ENCODE results near the gene CUEDC1.

CUEDC1 gene

DNA sequence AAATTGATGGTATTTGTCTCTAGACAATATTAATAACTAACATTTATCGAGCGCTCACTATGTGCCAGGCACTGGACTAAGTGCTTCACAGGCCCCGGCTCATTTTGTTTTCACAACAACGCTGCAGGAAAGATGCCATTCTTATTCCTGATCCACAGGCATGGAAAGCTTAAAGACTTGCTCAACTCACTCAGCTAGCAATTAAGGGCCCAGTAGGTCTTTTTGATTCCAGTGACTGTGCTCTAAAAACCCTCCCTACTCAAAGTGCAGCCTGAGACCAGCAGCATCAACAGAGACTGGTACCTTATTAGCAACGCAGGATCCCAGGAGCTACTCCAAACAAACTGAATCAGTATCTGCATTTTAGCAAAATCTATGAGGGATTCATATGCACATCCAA lies 35.3 kb downstream of the CUEDC1 start:
- no peak overlapping the region for H3K4me3 ChIP-seq (ENCODE audit: low read depth, low read length)

- H3K4me3 ChIP-seq (ENCODE audit: low read depth, low read length), result no peak overlapping the region
Observed at GRCh38 chr17:57918017-57918895, 37.0 kb downstream of the CUEDC1 start.

DNA sequence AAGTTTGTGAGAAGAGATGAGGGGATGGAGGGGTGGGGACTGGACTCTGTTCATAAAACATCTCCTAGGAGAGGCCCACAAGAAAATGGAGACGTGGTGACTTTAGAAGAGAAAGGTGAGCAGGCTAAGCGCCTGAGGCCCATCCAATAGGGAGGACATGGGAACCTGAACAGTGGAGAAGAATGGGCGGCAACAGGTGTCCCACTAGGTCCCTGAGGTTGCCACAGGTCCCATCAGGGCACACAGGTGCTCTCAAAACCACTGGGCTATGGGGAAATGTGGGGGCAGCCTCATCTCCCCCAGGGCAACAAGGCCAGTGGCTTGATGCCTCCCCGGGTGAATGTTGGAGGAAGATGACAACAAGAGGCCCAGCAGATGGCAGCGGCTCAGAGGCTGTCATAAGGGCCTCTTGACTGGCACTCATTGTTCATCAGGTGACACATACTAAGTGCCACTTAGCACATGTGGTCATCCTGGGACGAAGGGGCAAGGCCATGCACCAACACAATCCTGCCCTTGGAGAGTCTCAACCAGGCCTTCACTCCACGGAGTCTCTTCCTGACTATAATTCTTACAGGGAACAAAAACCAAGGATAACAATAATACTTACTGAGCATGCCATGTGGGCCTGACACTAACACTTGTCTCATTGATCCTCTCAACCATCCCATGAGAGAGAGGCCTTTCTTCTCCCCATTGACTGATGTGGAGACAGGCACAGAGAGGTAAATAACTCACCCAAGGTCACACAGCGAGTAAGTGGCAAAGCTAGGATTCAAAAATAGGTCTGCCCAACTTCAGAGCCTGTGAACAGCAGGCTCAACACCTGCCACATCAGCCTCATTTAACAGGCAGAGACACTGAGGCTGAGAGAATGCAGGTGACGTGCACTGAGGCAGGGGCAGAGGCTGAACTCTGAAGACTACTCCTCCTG lies 38.0 kb downstream of the CUEDC1 start:
- H3K4me3 ChIP-seq (ENCODE audit: low read depth, low read length), result no peak overlapping the region

DNA sequence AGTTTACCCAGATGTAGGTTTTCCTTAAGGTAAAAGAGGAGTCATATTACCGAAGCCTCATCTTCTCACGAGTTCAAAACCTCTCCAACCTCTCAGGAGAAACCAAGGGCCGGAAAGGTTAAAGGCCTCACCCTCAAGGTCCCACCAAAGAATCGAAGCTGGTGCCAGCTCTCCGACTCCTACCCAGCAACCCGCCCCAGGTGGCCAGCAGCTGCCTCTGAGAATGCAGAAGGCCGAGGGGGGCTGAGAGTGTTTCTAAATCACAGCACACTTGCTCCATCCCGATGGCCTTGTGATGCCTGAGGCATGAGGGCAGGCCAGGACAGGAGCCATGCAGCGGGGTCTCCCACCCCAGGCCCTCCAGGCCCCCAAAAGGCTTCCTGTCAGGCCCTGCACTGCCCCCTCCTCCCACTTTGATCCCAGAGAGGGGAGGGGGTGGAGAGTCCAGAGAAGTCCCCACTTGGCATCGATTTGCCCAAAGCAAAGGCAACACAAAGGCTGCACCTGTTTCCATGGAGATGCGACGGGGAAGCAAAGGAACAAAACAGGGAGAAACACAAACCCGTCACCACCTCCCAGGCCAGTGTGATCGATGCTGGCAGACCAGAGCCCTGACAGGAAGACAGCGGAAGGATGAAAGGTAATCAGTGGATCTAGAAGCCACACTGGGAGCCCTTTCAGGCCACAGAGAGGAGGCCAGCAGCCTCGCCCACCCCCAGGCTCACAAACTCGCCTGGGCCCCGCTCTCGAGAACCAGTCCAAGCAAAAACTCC lies 39.0 kb downstream of the CUEDC1 start:
- no peak overlapping the region for H3K4me3 ChIP-seq (ENCODE audit: low read depth, low read length)

- H3K4me3 ChIP-seq (ENCODE audit: low read depth, low read length), result no peak overlapping the region
Observed at GRCh38 chr17:57915544-57915943, 39.7 kb downstream of the CUEDC1 start.

DNA sequence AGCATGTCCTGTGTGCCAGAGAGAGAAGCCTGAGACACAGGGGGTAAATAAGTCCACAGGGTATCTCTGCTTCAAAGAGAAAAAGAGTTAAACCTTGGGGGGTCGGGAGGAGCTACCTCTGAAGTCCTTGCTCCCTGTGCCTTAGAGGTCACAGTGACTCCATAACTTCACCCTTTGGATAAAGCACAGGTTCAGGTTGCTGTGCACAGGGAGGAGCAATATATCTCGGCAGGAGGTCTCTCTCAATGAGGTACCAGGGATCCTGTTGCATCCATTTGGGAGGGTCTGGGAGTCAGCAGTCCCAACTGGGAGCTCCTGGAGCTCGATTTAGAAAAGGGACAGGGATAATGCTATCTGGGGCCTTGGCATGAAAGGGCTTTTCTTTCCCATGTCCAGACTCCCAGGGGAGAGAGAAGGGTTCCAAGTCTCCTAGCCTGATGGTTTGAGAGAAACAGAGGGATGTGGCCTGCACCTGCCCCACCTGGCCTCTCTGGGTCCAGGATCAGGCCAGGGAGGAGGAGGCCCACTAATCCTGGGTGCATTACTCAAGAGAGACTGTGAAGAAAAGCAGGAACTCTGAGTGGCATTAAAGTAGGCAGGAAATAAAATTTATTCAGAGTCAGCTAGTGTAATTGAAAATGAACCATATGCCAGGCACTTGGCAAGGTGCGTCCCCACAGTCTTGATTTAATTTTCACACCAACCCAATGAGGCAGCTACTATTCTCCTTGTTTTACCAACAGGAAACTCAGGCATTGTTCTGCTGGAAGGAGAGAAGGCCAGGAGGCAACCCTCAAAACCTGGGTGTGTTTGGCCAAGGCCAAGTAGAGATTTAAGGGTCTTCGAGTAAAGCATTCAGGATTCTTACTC lies 40.7 kb downstream of the CUEDC1 start:
- H3K4me3 ChIP-seq (ENCODE audit: low read depth, low read length), result no peak overlapping the region

GRCh38 chr17:57913575-57914272 lies 41.5 kb downstream of the CUEDC1 start:
- no peak overlapping the region for H3K4me3 ChIP-seq (ENCODE audit: low read depth, low read length)

DNA sequence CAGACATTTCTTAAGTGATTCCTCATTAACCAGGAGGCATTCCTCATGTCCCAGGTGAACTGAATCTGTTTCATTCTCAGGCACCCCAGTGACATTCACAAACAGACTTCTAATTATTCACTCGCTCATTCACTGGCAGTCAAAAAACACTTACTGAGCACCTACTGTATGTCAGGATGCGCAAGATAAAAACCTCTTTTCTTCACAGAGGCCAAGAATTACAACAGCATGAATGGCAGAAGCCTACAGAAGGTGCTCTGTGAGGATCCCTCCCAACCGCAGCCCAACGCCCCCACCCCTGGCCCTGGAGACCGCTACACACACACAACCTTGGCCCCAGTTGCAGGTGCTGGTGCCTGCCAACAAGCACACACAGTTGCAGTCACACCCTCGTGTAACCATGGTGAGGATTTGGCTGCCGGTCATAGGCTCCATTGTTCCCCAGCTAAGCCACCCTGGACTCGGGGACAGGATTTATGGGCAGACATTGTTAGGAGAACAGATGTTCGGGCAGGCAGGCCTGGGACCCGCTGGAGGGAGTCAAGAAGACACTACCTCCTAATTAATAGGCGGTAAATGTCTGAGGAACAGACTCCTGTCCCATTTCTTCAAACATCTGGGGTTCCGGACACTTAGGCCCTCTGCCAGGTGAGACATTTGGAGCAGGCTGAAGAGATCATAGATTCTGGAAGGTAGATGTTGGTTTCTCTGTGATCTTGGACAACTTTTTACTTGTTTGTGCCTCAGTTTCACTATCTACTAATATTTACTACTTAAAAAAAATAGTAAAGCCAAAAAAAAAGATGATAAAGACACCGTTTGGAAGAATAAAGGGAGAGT lies 43.2 kb downstream of the CUEDC1 start:
- no peak overlapping the region for H3K4me3 ChIP-seq (ENCODE audit: low read depth, low read length)

- no peak overlapping the region for H3K4me3 ChIP-seq (ENCODE audit: low read depth, low read length)
Observed at GRCh38 chr17:57910462-57911420, 44.5 kb downstream of the CUEDC1 start.

GRCh38 chr17:57909551-57909950 lies 45.7 kb downstream of the CUEDC1 start:
- H3K4me3 ChIP-seq (ENCODE audit: low read depth, low read length), result no peak overlapping the region

GRCh38 chr17:57908278-57908677 lies 46.9 kb downstream of the CUEDC1 start:
- H3K4me3 ChIP-seq (ENCODE audit: low read depth, low read length), result no peak overlapping the region

DNA sequence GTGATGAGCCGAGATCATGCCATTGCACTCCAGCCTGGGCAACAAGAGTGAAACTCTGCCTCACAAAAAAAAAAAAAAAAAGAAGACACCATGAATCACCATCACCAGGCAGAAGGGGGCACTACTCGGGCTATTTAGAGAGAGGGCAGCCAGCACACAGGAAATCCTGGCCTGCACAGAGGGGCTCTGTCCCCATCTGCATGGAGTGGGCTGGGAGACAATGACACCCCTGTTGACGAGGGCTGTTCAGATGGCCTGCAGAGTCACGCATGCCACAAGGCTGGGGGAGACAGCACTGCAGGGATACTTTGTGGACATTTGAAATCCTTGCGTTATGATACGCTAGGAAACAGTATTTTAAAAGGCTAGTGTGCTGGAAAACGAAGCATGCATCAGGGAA lies 48.3 kb downstream of the CUEDC1 start:
- no peak overlapping the region for H3K4me3 ChIP-seq (ENCODE audit: low read depth, low read length)

- no peak overlapping the region for H3K4me3 ChIP-seq (ENCODE audit: low read depth, low read length)
Observed at GRCh38 chr17:57905875-57906455, 49.2 kb downstream of the CUEDC1 start.

DNA sequence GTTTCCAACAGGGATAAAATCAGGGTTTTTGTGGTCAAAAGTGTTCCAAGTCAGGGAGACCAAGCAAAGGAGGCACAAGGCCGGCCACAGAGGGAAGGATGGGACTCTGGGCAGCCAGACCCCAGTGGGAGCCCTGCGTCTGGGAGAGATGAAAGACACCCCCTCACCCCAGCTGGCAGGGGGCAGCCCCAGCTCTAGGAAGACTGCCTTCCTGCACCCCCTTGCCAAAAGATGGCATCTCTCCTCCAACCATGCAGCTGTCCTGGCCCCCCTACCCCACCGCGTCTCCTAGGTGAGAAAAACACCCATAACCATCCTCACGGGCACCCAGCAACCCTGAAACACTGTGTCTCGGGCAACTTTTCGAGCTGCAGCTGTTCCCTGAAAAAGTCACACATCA lies 51.3 kb downstream of the CUEDC1 start:
- no peak overlapping the region for H3K4me3 ChIP-seq (ENCODE audit: low read depth, low read length)

GRCh38 chr17:57902800-57903759 lies 52.1 kb downstream of the CUEDC1 start:
- H3K4me3 ChIP-seq (ENCODE audit: low read depth, low read length), result no peak overlapping the region

Measured in iPS-11a (cell line).